ENCODE measurements around the gene HCN3. TPM values are rescaled to one million over a fixed set of nuclear protein-coding genes. Genes with fewer than 3 reads are reported as not detected.
A peak's percentile ranks its signal among the peaks of the same experiment; 100 is the strongest.

The HCN3 gene
- total RNA-seq, 3 donors from 2014 or later = 10.3 to 15.6 (median 10.8) TPM

DNA sequence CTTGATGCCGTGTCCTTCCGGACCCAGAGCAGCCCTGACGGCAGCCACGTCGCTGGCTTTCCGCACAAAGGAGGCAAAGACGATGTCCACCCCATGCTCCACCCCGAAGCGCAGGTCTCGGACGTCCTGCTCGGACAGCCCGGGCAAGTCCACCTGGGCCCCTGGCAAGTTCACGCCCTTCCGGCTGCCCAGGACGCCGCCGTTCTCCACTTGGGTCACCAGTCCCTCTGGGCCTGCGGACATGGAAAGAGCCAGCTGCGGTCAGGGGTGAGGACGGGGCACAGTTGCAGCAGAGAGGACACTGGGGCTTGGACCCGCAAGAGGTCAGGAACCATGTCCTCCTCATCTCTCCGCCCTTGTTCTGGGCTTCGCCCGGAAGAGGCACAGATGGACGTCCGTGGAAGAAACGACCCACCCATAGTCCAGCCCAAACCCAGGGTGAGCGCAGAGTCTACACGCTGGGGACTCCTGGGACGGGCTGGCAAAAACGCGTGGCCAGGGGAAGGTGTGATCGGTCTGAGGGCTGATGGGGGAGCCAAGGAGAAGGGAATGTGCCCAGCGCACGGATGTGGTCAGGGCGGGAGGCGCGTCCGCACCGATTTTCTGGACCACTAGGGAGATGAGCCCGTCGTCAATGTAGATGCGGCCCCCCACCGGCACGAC lies 17.4 kb downstream of the HCN3 start:
- intact Hi-C loops (cut with DNase I, micrococcal nuclease) = no loop called here
- no peak overlapping the region for H3K4me3 ChIP-seq
- no peaks in the 10 kb centered on the region for H3K9me3 ChIP-seq
- H3K36me3 ChIP-seq (ENCODE audit: low read depth) = no peaks in the 10 kb centered on the region
- no peak for DNase-seq
- peaks cover 6% of the 10 kb centered on the region for H3K4me1 ChIP-seq (ENCODE audit: low read depth)
- TF ChIP-seq, protein P1, sequence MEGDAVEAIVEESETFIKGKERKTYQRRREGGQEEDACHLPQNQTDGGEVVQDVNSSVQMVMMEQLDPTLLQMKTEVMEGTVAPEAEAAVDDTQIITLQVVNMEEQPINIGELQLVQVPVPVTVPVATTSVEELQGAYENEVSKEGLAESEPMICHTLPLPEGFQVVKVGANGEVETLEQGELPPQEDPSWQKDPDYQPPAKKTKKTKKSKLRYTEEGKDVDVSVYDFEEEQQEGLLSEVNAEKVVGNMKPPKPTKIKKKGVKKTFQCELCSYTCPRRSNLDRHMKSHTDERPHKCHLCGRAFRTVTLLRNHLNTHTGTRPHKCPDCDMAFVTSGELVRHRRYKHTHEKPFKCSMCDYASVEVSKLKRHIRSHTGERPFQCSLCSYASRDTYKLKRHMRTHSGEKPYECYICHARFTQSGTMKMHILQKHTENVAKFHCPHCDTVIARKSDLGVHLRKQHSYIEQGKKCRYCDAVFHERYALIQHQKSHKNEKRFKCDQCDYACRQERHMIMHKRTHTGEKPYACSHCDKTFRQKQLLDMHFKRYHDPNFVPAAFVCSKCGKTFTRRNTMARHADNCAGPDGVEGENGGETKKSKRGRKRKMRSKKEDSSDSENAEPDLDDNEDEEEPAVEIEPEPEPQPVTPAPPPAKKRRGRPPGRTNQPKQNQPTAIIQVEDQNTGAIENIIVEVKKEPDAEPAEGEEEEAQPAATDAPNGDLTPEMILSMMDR (IDR thresholded peaks at IDR 0.05) = no peak
- peak; percentile 7 for ATAC-seq

DNA sequence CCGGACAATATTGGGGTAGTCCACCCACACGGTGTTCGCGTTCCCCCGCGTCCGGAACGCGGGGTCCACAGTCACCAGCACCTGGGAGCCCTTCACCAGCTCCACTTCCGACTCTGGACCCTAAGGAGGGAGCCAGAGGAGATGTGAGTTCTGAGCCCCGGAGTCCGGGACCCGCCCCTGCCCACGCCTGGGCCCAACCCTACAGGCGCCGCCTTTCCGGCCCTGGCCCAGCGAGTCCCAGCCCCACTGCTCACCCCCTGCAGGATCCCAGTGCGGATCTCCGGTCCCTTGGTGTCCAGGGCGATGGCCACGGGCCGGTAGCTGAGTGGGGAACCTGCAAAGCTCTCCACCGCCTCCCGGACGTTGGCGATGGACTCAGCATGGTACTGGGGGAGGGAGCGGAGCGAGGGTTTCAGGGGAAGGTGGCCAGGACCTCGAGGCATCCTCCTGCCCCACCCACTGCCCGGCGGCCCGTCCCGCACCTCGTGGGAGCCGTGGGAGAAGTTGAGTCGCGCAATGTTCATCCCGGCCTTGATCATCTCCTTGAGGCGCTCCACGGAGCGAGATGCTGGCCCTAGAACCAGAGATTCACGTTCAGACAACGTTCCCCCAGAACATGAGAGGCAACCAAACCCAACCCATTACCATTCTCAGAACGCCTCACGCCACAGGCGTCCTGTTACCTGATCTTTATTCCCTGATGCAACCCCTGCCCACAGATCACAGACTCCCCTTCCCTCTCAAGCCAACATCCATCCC lies 18.1 kb downstream of the HCN3 start:
- intact Hi-C loops (cut with DNase I, micrococcal nuclease) = no loop called here
- DNase-seq (no peak), ATAC-seq (peak; percentile 61)
- H3K4me1 ChIP-seq (ENCODE audit: low read depth) = peaks cover 6% of the 10 kb centered on the region
- no peak overlapping the region for H3K4me3 ChIP-seq
- TF ChIP-seq, protein P1 (IDR thresholded peaks at IDR 0.05) = no peak
- H3K9me3 ChIP-seq = no peaks in the 10 kb centered on the region
- no peaks in the 10 kb centered on the region for H3K36me3 ChIP-seq (ENCODE audit: low read depth)

DNA sequence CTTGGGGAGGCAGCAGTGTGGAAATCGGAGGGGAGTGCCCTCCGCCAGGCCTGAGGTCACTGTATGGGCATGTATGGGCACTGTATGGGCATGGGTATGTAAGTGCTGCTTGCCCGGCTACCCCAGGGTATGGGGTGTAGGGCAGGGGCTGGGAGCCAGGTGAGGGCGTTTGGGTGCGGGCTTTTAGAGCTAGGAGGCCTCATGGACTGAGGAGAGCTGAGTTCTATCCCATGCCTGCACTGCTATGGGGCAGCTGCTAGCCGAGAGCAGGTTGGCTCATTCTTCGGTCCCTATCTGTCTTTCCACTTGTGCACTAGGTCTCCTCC lies 18.6 kb downstream of the HCN3 start:
- DNase-seq (no peak), ATAC-seq (no peak)
- intact Hi-C loops (cut with DNase I, micrococcal nuclease) = no loop called here
- H3K9me3 ChIP-seq = no peaks in the 10 kb centered on the region
- H3K4me1 ChIP-seq (ENCODE audit: low read depth) = peaks cover 9% of the 10 kb centered on the region
- no peaks in the 10 kb centered on the region for H3K36me3 ChIP-seq (ENCODE audit: low read depth)
- TF ChIP-seq, protein P1 (IDR thresholded peaks at IDR 0.05) = no peak
- H3K4me3 ChIP-seq = no peak overlapping the region

DNA sequence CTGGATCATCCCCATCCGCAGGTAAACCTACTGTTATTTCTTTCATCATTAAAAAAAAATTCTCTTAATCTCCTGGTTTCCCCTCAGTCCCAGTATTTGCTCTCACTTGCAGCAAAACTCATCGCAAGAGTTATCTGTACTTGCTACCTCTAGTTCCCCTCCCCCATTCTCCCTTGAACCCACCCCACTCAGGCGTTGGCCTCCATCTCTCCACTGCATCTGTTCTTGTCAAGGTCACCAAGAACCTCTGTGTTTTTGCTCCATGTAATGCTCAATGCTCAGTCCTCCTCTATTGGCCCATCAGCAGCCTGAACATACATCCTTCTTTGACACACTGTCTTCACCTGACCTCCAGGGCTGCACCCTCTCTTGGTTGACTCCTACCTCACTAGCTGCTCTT lies 19.4 kb downstream of the HCN3 start:
- H3K36me3 ChIP-seq (ENCODE audit: low read depth) = no peaks in the 10 kb centered on the region
- TF ChIP-seq, protein P1 (IDR thresholded peaks at IDR 0.05) = no peak
- no peak for DNase-seq
- no peak overlapping the region for H3K4me3 ChIP-seq
- intact Hi-C loops (cut with DNase I, micrococcal nuclease) = no loop called here
- no peak for ATAC-seq
- no peaks in the 10 kb centered on the region for H3K9me3 ChIP-seq
- peaks cover 9% of the 10 kb centered on the region for H3K4me1 ChIP-seq (ENCODE audit: low read depth)

DNA sequence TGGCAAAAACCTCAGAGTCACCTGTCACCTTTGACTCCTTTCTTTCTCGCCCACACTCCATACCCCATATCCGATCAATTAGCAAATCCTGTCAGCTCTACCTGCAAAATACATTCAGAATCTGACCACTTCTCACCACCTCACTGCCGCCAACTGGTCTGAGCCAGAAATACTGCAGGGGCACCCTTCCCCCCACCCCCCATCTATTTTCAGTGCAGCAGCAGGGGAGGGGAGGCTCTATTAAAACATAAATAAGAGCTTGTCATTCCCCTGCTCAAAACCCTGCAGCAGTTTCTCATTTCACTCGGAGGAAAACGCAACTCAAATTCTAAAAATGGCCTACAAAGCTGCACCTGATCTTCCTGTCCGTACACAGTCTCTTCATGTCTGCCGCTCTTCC lies 20.1 kb downstream of the HCN3 start:
- Histone ChIP-seq H3K36me3 (ENCODE audit: low read depth) (no peaks in the 10 kb centered on the region), H3K4me1 (ENCODE audit: low read depth) (peaks cover 9% of the 10 kb centered on the region), H3K9me3 (no peaks in the 10 kb centered on the region), H3K4me3 (no peak overlapping the region)
- ATAC-seq (no peak), DNase-seq (no peak)
- TF ChIP-seq, protein P1 (IDR thresholded peaks at IDR 0.05) = no peak
- intact Hi-C loops (cut with DNase I, micrococcal nuclease) = no loop called here
